DMS 273 (cell line): ENCODE measurements around the gene PLEK.

Experiments used
- DNase-seq: peaks from one replicate; lab custom pipeline; 2025; ENCODE audit not compliant: unreplicated experiment; lab: John Stamatoyannopoulos, UW

The PLEK gene

GRCh38 chr2:68414452-68414851, 49.4 kb downstream of the PLEK start:
- DNase-seq = no peak

- DNase-seq = peak; percentile 8
Observed at GRCh38 chr2:68414876-68415275, 49.8 kb downstream of the PLEK start.

GRCh38 chr2:68415521-68415920, 50.4 kb downstream of the PLEK start:
- no peak for DNase-seq

- no peak for DNase-seq
Observed at GRCh38 chr2:68416081-68416675, 51.1 kb downstream of the PLEK start.

GRCh38 chr2:68417926-68418325, 52.8 kb downstream of the PLEK start:
- DNase-seq = no peak

GRCh38 chr2:68418419-68418818, 53.3 kb downstream of the PLEK start:
- no peak for DNase-seq

GRCh38 chr2:68418855-68419254, 53.8 kb downstream of the PLEK start:
- no peak for DNase-seq

- DNase-seq = no peak
Observed at GRCh38 chr2:68420254-68420910, 55.3 kb downstream of the PLEK start.

GRCh38 chr2:68423966-68424650, 59.0 kb downstream of the PLEK start:
- DNase-seq = no peak

GRCh38 chr2:68425503-68425902, 60.4 kb downstream of the PLEK start:
- no peak for DNase-seq

GRCh38 chr2:68426446-68426845, 61.4 kb downstream of the PLEK start:
- DNase-seq = no peak

- DNase-seq = no peak
Observed at GRCh38 chr2:68426848-68427579, 61.9 kb downstream of the PLEK start.

GRCh38 chr2:68428126-68428525, 63.0 kb downstream of the PLEK start:
- no peak for DNase-seq

- DNase-seq = no peak
Observed at GRCh38 chr2:68428746-68429145, 63.7 kb downstream of the PLEK start.

- no peak for DNase-seq
Observed at GRCh38 chr2:68429311-68429826, 64.3 kb downstream of the PLEK start.

- DNase-seq = no peak
Observed at GRCh38 chr2:68431316-68431972, 66.4 kb downstream of the PLEK start.

GRCh38 chr2:68432696-68433658, 67.9 kb downstream of the PLEK start:
- DNase-seq = no peak

GRCh38 chr2:68434981-68435380, 69.9 kb downstream of the PLEK start:
- DNase-seq = no peak

GRCh38 chr2:68435615-68436014, 70.5 kb downstream of the PLEK start:
- DNase-seq = no peak

GRCh38 chr2:68436270-68436669, 71.2 kb downstream of the PLEK start:
- no peak for DNase-seq
